ENCODE results near the gene ITPRIPL2.
A peak's percentile ranks its signal among the peaks of the same experiment; 100 is the strongest.

The ITPRIPL2 gene

GRCh38 chr16:19115148-19116021 lies 1.6 kb downstream of the ITPRIPL2 start:
- in situ Hi-C loops (cut with MboI; ENCODE audit: low pct_unique_long_range_greater_than_20kb, low sequenced_read_pairs), result no loop called here
- DNase-seq, result no peak

GRCh38 chr16:19116711-19117449 lies 3.1 kb downstream of the ITPRIPL2 start:
- no peak for DNase-seq
- in situ Hi-C loops (cut with MboI; ENCODE audit: low pct_unique_long_range_greater_than_20kb, low sequenced_read_pairs), result no loop called here

GRCh38 chr16:19118938-19119431 lies 5.2 kb downstream of the ITPRIPL2 start:
- peak; percentile 74 for DNase-seq
- in situ Hi-C loops (cut with MboI; ENCODE audit: low pct_unique_long_range_greater_than_20kb, low sequenced_read_pairs), result no loop called here

GRCh38 chr16:19119564-19119963 lies 5.8 kb downstream of the ITPRIPL2 start:
- in situ Hi-C loops (cut with MboI; ENCODE audit: low pct_unique_long_range_greater_than_20kb, low sequenced_read_pairs), result no loop called here
- DNase-seq, result no peak

GRCh38 chr16:19123535-19124178 lies 9.9 kb downstream of the ITPRIPL2 start:
- in situ Hi-C loops (cut with MboI; ENCODE audit: low pct_unique_long_range_greater_than_20kb, low sequenced_read_pairs), result no loop called here
- DNase-seq, result no peak

GRCh38 chr16:19126300-19126699 lies 12.5 kb downstream of the ITPRIPL2 start:
- in situ Hi-C loops (cut with MboI; ENCODE audit: low pct_unique_long_range_greater_than_20kb, low sequenced_read_pairs), result no loop called here
- DNase-seq, result no peak

GRCh38 chr16:19127205-19127604 lies 13.4 kb downstream of the ITPRIPL2 start:
- DNase-seq, result no peak
- in situ Hi-C loops (cut with MboI; ENCODE audit: low pct_unique_long_range_greater_than_20kb, low sequenced_read_pairs), result no loop called here

- in situ Hi-C loops (cut with MboI; ENCODE audit: low pct_unique_long_range_greater_than_20kb, low sequenced_read_pairs), result no loop called here
- DNase-seq, result peak; percentile 43
Observed at GRCh38 chr16:19127674-19128131, 13.9 kb downstream of the ITPRIPL2 start.

GRCh38 chr16:19128454-19129200 lies 14.9 kb downstream of the ITPRIPL2 start:
- in situ Hi-C loops (cut with MboI; ENCODE audit: low pct_unique_long_range_greater_than_20kb, low sequenced_read_pairs), result no loop called here
- DNase-seq, result no peak

- DNase-seq, result no peak
- in situ Hi-C loops (cut with MboI; ENCODE audit: low pct_unique_long_range_greater_than_20kb, low sequenced_read_pairs), result no loop called here
Observed at GRCh38 chr16:19130385-19130784, 16.6 kb downstream of the ITPRIPL2 start.

- in situ Hi-C loops (cut with MboI; ENCODE audit: low pct_unique_long_range_greater_than_20kb, low sequenced_read_pairs), result no loop called here
- DNase-seq, result peak; percentile 78
Observed at GRCh38 chr16:19130852-19131824, 17.4 kb downstream of the ITPRIPL2 start.

GRCh38 chr16:19131825-19132218 lies 18.1 kb downstream of the ITPRIPL2 start:
- no peak for DNase-seq
- in situ Hi-C loops (cut with MboI; ENCODE audit: low pct_unique_long_range_greater_than_20kb, low sequenced_read_pairs), result no loop called here

- in situ Hi-C loops (cut with MboI; ENCODE audit: low pct_unique_long_range_greater_than_20kb, low sequenced_read_pairs), result no loop called here
- DNase-seq, result no peak
Observed at GRCh38 chr16:19132255-19132654, 18.5 kb downstream of the ITPRIPL2 start.

- in situ Hi-C loops (cut with MboI; ENCODE audit: low pct_unique_long_range_greater_than_20kb, low sequenced_read_pairs), result no loop called here
Observed at GRCh38 chr16:19132898-19133297, 19.1 kb downstream of the ITPRIPL2 start.

GRCh38 chr16:19133600-19133999 lies 19.8 kb downstream of the ITPRIPL2 start:
- no peak for DNase-seq
- in situ Hi-C loops (cut with MboI; ENCODE audit: low pct_unique_long_range_greater_than_20kb, low sequenced_read_pairs), result no loop called here

More at GRCh38 chr16:19132898-19133297, 19.1 kb downstream of the ITPRIPL2 start:
- DNase-seq, result peak; percentile 45

GRCh38 chr16:19135201-19135842 lies 21.6 kb downstream of the ITPRIPL2 start:
- in situ Hi-C loops (cut with MboI; ENCODE audit: low pct_unique_long_range_greater_than_20kb, low sequenced_read_pairs), result no loop called here
- DNase-seq, result no peak

- DNase-seq, result no peak
- in situ Hi-C loops (cut with MboI; ENCODE audit: low pct_unique_long_range_greater_than_20kb, low sequenced_read_pairs), result no loop called here
Observed at GRCh38 chr16:19135896-19136438, 22.2 kb downstream of the ITPRIPL2 start.

Measured in KBM-7 (cell line).